ENCODE measurements around the gene NT5C1A.

The NT5C1A gene

GRCh38 chr1:39689214-39689613, 17.3 kb upstream of the NT5C1A start:
- DNase-seq: no peak

GRCh38 chr1:39688706-39689105, 16.8 kb upstream of the NT5C1A start:
- DNase-seq: no peak

GRCh38 chr1:39687243-39687642, 15.3 kb upstream of the NT5C1A start:
- no peak for DNase-seq

- no peak for DNase-seq
Measured at GRCh38 chr1:39685071-39685470, 13.2 kb upstream of the NT5C1A start.

GRCh38 chr1:39684313-39684664, 12.4 kb upstream of the NT5C1A start:
- DNase-seq: no peak

- no peak for DNase-seq
Measured at GRCh38 chr1:39683591-39684312, 11.8 kb upstream of the NT5C1A start.

- DNase-seq: no peak
Measured at GRCh38 chr1:39681999-39682398, 10.1 kb upstream of the NT5C1A start.

GRCh38 chr1:39681294-39681693, 9.4 kb upstream of the NT5C1A start:
- DNase-seq: no peak

GRCh38 chr1:39680751-39681150, 8.8 kb upstream of the NT5C1A start:
- no peak for DNase-seq

GRCh38 chr1:39679821-39680220, 7.9 kb upstream of the NT5C1A start:
- no peak for DNase-seq

GRCh38 chr1:39678889-39679288, 7.0 kb upstream of the NT5C1A start:
- DNase-seq: no peak

GRCh38 chr1:39677645-39678044, 5.7 kb upstream of the NT5C1A start:
- DNase-seq: no peak

- no peak for DNase-seq
Measured at GRCh38 chr1:39676948-39677548, 5.1 kb upstream of the NT5C1A start.

- DNase-seq: no peak
Measured at GRCh38 chr1:39675220-39675619, 3.3 kb upstream of the NT5C1A start.

- DNase-seq: no peak
Measured at GRCh38 chr1:39673215-39673614, 1.3 kb upstream of the NT5C1A start.

- DNase-seq: peak in 1 of 2 experiments; percentile 5
Measured at GRCh38 chr1:39672551-39672947, 642 bp upstream of the NT5C1A start.

GRCh38 chr1:39671433-39671792, 494 bp downstream of the NT5C1A start:
- no peak for DNase-seq

- no peak for DNase-seq
Measured at GRCh38 chr1:39670689-39671088, 1.2 kb downstream of the NT5C1A start.

- DNase-seq: no peak
Measured at GRCh38 chr1:39668894-39669293, 3.0 kb downstream of the NT5C1A start.

GRCh38 chr1:39668111-39668510, 3.8 kb downstream of the NT5C1A start:
- no peak for DNase-seq

- DNase-seq: no peak
Measured at GRCh38 chr1:39666772-39667171, 5.1 kb downstream of the NT5C1A start.

- no peak for DNase-seq
Measured at GRCh38 chr1:39663559-39663958, 8.3 kb downstream of the NT5C1A start.

GRCh38 chr1:39662861-39663260, 9.0 kb downstream of the NT5C1A start:
- no peak for DNase-seq

- no peak for DNase-seq
Measured at GRCh38 chr1:39659538-39659937, 12.4 kb downstream of the NT5C1A start.

- DNase-seq: no peak
Measured at GRCh38 chr1:39659110-39659509, 12.8 kb downstream of the NT5C1A start.

All from Kasumi-1 (cell line).